Measurements from ENCODE around the gene ITGA7.

- no peak for TF ChIP-seq YY1 (IDR thresholded peaks at IDR 0.05; ENCODE audit: low read depth)
- no peak for TF ChIP-seq ZBTB7A (IDR thresholded peaks at IDR 0.05; ENCODE audit: low read depth)
- TF ChIP-seq RAD21 (IDR thresholded peaks at IDR 0.05; ENCODE audit: low read depth): no peak
- TF ChIP-seq MAX (IDR thresholded peaks at IDR 0.05): no peak
- TF ChIP-seq NFIC (IDR thresholded peaks at IDR 0.05): no peak
- no peak for TF ChIP-seq FOXM1 (IDR thresholded peaks at IDR 0.05; ENCODE audit: borderline replicate concordance, low read depth)
- no peak for TF ChIP-seq REST (IDR thresholded peaks at IDR 0.05; ENCODE audit: low read depth)
- no peak for TF ChIP-seq TAF1 (IDR thresholded peaks at IDR 0.05; ENCODE audit: low read depth)
- TF ChIP-seq EP300 (IDR thresholded peaks at IDR 0.05; ENCODE audit: borderline replicate concordance): no peak
- no peak for TF ChIP-seq CREB1 (IDR thresholded peaks at IDR 0.05; ENCODE audit: low read depth)
- TF ChIP-seq TCF12 (IDR thresholded peaks at IDR 0.05; ENCODE audit: low read depth): no peak
- TF ChIP-seq TEAD4 (IDR thresholded peaks at IDR 0.05): no peak
- TF ChIP-seq CEBPB (IDR thresholded peaks at IDR 0.05): no peak
These were observed 6.0 kb upstream of the ITGA7 start for GRCh38 chr12:55713721-55714120.

Measured in Ishikawa (cell line).